ENCODE results near the gene PPP2R5A. TPM values are rescaled to one million over a fixed set of nuclear protein-coding genes. Genes with fewer than 3 reads are reported as not detected.
A peak's percentile ranks its signal among the peaks of the same experiment; 100 is the strongest.

The PPP2R5A gene
- total RNA-seq, 2 donors from 2014 or later = 33.6 to 34.9 TPM

GRCh38 chr1:212329105-212329504 is 43.9 kb downstream of the PPP2R5A start:
- no peak for ATAC-seq (replicated peaks)
- peaks cover 11% of the 10 kb centered on the region for H3K4me1 Mint-ChIP-seq
- H3K27ac Mint-ChIP-seq = no peak overlapping the region
- peaks cover 49% of the 10 kb centered on the region for H3K36me3 Mint-ChIP-seq (ENCODE audit: low read depth)
- H3K27me3 Mint-ChIP-seq = no peaks in the 10 kb centered on the region
- H3K9me3 Mint-ChIP-seq = no peaks in the 10 kb centered on the region
- H3K4me3 Mint-ChIP-seq = no peak overlapping the region

- Mint-ChIP-seq H3K27ac (peak overlapping the region; percentile 26), H3K27me3 (no peaks in the 10 kb centered on the region), H3K36me3 (ENCODE audit: low read depth) (peaks cover 69% of the 10 kb centered on the region), H3K9me3 (no peaks in the 10 kb centered on the region), H3K4me3 (no peak overlapping the region), H3K4me1 (no peaks in the 10 kb centered on the region)
- no peak for ATAC-seq (replicated peaks)
These were observed 55.9 kb downstream of the PPP2R5A start for GRCh38 chr1:212341090-212341489.

DNA sequence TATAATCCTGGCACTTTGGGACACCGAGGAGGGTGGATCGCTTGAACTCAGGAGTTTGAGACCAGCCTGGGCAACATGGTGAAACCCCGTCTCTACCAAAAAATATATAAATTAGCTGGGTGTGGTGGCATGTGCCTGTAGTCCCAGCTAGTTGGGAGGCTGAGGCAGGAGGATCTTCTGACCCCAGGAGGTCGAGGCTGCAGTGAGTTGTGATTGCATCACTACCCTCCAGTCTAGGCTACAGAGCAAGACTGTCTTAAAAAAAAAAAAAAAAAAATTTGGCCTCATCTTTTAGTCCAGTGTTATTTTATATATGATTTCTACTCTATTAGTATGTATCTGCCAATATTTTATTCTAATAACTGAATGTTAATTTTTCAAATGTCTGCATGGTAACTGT is 59.7 kb downstream of the PPP2R5A start:
- Mint-ChIP-seq H3K4me3 (no peak overlapping the region), H3K4me1 (no peaks in the 10 kb centered on the region), H3K27ac (no peak overlapping the region), H3K36me3 (ENCODE audit: low read depth) (peaks cover 78% of the 10 kb centered on the region), H3K27me3 (no peaks in the 10 kb centered on the region), H3K9me3 (no peaks in the 10 kb centered on the region)
- ATAC-seq (replicated peaks) = no peak

GRCh38 chr1:212346601-212347000 is 61.4 kb downstream of the PPP2R5A start:
- Mint-ChIP-seq H3K36me3 (ENCODE audit: low read depth) (peaks cover 85% of the 10 kb centered on the region), H3K4me1 (no peaks in the 10 kb centered on the region), H3K27ac (peak overlapping the region; percentile 46), H3K27me3 (no peaks in the 10 kb centered on the region), H3K4me3 (no peak overlapping the region), H3K9me3 (no peaks in the 10 kb centered on the region)
- ATAC-seq (replicated peaks) = no peak

DNA sequence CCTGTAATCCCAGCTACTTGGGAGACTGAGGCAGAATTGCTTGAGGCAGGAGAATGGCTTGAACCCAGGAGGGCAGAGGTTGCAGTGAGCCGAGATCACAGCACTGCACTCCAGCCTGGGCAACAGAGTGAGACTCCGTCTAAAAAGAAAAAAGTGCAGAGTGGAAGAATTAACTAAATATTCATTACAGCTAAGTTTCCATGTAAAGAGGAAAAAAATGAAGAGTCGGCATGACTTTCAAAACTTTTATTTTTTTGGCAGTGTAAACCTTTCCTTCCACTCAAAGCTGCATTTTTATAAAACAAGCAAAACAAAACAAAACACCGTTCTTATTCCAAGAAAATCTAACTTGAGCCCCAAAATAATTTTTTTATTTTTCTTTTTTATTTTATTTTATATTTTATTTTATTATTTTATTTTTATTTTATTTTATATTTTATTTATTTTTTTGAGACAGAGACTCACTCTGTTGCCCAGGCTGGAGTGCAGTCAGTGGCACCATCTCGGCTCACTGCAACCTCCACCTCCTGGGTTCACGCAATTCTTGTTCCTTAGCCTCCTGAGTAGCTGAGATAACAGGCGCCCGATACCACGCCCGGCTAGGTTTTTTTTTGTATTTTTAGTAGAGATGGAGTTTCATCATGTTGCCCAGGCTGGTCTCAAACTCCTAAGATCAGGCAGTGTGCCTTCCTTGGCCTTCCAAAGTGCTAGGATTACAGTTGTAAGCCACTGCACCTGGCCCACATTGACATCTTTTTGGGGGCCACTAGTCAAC is 66.6 kb downstream of the PPP2R5A start:
- Mint-ChIP-seq H3K4me1 (no peaks in the 10 kb centered on the region), H3K27me3 (no peaks in the 10 kb centered on the region), H3K4me3 (no peak overlapping the region), H3K27ac (no peak overlapping the region), H3K36me3 (ENCODE audit: low read depth) (peaks cover 85% of the 10 kb centered on the region), H3K9me3 (no peaks in the 10 kb centered on the region)
- ATAC-seq (replicated peaks) = no peak

DNA sequence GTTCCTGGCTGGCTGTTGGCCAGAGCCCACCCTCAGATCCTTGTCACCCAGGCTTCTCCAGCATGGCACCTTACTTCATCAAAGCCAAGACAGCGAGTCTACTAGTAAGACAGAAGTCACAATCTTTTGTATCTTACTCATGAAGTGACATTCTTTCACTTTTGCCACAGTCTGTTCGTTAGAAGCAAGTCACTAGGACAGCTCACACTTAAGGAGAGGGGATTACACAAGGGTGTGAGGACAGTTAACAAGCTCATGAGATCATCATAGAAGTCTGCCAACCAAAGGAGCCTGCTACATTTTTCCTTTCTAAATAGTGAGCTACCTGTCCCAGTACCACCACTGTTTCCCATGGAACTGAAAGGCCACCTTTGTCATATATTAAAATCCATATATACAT is 68.0 kb downstream of the PPP2R5A start:
- Mint-ChIP-seq H3K9me3 (no peaks in the 10 kb centered on the region), H3K4me3 (no peak overlapping the region), H3K27me3 (no peaks in the 10 kb centered on the region), H3K27ac (peak overlapping the region; percentile 61), H3K36me3 (ENCODE audit: low read depth) (peaks cover 85% of the 10 kb centered on the region), H3K4me1 (no peaks in the 10 kb centered on the region)
- ATAC-seq (replicated peaks) = peak; percentile 71

DNA sequence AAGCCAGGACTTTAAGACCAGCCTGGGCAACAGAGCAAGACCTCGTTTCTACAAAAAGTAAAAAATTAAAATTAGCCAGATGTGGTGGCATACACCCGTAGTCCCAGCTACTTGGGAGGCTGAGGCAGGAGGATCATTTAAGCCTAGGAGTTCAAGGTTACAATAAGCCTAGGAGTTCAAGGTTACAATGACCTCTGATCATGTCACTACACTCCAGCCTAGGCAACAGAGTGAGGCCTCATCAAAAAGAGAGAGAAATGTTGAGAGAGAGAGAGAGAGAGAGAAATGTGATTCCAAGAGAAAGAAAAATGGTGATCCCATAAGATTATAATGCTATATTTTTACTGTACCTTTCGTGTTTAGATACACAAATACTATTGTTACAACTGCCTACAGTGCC is 69.3 kb downstream of the PPP2R5A start:
- Mint-ChIP-seq H3K4me1 (no peaks in the 10 kb centered on the region), H3K27ac (peak overlapping the region; percentile 63), H3K9me3 (no peaks in the 10 kb centered on the region), H3K36me3 (ENCODE audit: low read depth) (peaks cover 90% of the 10 kb centered on the region), H3K27me3 (no peaks in the 10 kb centered on the region), H3K4me3 (no peak overlapping the region)
- ATAC-seq (replicated peaks) = no peak

GRCh38 chr1:212355230-212355969 is 70.2 kb downstream of the PPP2R5A start:
- Mint-ChIP-seq H3K27ac (no peak overlapping the region), H3K9me3 (no peaks in the 10 kb centered on the region), H3K4me3 (no peak overlapping the region), H3K36me3 (ENCODE audit: low read depth) (peaks cover 90% of the 10 kb centered on the region), H3K4me1 (peaks cover 5% of the 10 kb centered on the region), H3K27me3 (no peaks in the 10 kb centered on the region)
- no peak for ATAC-seq (replicated peaks)

DNA sequence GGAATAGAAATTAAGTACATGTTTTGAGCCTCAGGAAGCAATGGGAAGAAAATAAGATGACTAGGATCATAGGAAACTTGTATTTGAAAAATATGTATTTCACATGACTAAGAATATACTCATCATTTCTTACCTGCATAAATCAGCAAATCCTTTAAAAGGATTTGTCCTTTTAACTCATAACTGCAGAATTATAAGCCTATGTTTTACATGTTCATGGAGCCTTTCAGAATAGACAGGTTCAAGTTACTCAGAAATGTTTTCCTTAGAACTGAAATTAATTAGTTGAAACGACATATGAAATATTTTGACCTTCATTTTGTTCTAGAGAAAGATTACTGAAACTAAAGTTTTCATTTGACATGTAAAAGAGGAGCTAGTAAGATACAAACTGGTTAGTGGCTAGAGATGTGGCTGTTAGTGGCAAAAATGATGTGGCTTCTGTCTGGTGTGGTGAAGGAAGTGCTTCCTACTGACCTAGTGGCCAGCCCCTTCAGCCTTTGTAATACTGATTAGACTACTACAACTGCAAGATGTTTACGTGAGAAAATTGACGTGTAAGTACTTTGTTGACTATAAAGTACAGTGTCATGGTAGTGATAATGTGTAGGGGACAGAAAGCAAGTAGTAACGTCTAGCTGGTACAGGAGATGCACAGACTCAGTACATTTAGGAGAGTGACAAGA is 74.7 kb downstream of the PPP2R5A start:
- no peaks in the 10 kb centered on the region for H3K27me3 Mint-ChIP-seq
- H3K4me1 Mint-ChIP-seq = peaks cover 6% of the 10 kb centered on the region
- H3K9me3 Mint-ChIP-seq = no peaks in the 10 kb centered on the region
- peak overlapping the region; percentile 91 for H3K27ac Mint-ChIP-seq
- peak overlapping the region; percentile 45 for H3K4me3 Mint-ChIP-seq
- peak; percentile 94 for ATAC-seq (replicated peaks)
- H3K36me3 Mint-ChIP-seq (ENCODE audit: low read depth) = peaks cover 92% of the 10 kb centered on the region

GRCh38 chr1:212364985-212365384 is 79.8 kb downstream of the PPP2R5A start:
- Mint-ChIP-seq H3K4me1 (peaks cover 10% of the 10 kb centered on the region), H3K9me3 (no peaks in the 10 kb centered on the region)
- ATAC-seq (replicated peaks) = no peak

DNA sequence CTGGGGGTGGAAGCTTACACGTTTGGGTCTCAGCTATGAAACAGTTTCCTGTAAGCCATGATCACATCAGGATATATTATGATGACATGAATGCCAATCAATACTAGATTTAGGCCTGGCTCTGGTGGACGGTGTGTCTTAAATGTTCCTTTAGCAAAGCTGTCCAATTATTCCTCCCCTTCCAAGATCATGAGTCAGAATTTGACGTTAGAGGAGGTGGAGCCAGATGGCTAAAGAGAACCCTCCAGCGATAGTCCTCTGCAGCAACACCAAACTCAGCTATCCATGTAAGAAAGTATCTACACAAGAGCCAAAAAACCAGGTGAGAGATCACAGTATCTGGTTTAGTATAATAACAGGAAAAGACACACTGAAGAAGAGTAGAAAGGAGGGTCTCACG is 81.7 kb downstream of the PPP2R5A start:
- Mint-ChIP-seq H3K36me3 (ENCODE audit: low read depth) (peaks cover 83% of the 10 kb centered on the region), H3K4me1 (peaks cover 4% of the 10 kb centered on the region), H3K9me3 (no peaks in the 10 kb centered on the region), H3K27ac (peak overlapping the region; percentile 0), H3K27me3 (no peaks in the 10 kb centered on the region), H3K4me3 (no peak overlapping the region)
- no peak for ATAC-seq (replicated peaks)

More at GRCh38 chr1:212364985-212365384, 79.8 kb downstream of the PPP2R5A start:
- peak overlapping the region; percentile 9 for H3K27ac Mint-ChIP-seq
- H3K36me3 Mint-ChIP-seq (ENCODE audit: low read depth) = peaks cover 83% of the 10 kb centered on the region
- H3K4me3 Mint-ChIP-seq = no peak overlapping the region
- no peaks in the 10 kb centered on the region for H3K27me3 Mint-ChIP-seq

DNA sequence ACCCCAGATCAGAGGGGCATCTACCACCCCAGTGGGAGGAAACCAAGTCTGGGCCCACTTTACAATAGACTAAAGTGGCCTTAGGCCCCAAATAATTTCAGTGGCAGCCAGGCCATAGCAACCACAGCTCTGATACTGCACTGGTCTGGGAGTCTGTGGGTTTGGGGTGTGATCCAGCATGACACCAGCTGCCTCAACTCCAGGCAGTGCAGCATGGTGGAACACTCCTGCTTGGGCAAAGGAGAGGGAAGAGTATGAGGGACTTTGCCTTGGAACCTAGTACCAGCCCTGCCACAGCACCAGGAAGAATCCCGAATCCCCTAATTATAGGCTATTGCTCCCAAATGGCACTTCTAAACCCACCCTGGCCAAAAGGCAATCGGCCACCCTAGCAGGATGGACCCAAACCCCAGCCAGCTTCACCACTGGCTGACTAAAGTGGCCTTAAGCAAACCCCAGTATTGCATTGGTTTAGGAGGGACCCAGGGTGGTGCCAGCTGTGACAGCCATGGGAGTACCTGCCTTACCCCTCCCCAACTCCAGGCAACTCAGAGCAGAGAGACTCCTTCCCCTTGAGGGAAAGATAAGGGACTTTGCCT is 82.4 kb downstream of the PPP2R5A start:
- H3K9me3 Mint-ChIP-seq = no peaks in the 10 kb centered on the region
- H3K27me3 Mint-ChIP-seq = no peaks in the 10 kb centered on the region
- peak overlapping the region; percentile 63 for H3K27ac Mint-ChIP-seq
- H3K4me3 Mint-ChIP-seq = no peak overlapping the region
- no peak for ATAC-seq (replicated peaks)
- peaks cover 83% of the 10 kb centered on the region for H3K36me3 Mint-ChIP-seq (ENCODE audit: low read depth)
- peaks cover 4% of the 10 kb centered on the region for H3K4me1 Mint-ChIP-seq

- ATAC-seq (replicated peaks) = peak; percentile 95
- H3K4me1 Mint-ChIP-seq = peaks cover 4% of the 10 kb centered on the region
- no peaks in the 10 kb centered on the region for H3K27me3 Mint-ChIP-seq
- peak overlapping the region; percentile 63 for H3K27ac Mint-ChIP-seq
- no peak overlapping the region for H3K4me3 Mint-ChIP-seq
- H3K36me3 Mint-ChIP-seq (ENCODE audit: low read depth) = peaks cover 87% of the 10 kb centered on the region
- H3K9me3 Mint-ChIP-seq = no peaks in the 10 kb centered on the region
These were observed 82.9 kb downstream of the PPP2R5A start for GRCh38 chr1:212368073-212368484.

DNA sequence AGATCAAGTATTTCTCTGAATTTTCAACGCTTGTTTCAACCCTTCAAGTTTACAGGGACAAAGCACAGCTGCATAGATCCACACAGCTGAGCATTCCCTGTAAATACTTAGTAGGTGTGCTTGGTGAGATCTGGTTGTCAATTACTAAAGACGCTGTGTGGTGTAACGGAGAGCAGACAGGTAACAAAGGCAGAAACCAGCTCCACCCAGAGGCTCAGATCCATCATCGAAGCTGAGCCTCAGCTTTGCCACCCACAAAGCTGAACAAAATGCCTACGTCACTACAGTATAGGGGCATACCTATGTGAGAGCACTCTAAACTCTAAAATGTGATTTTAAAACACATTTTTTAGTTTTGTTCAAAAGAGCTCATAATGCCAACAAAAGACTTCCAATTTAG is 90.8 kb downstream of the PPP2R5A start:
- H3K27me3 Mint-ChIP-seq = no peaks in the 10 kb centered on the region
- H3K4me1 Mint-ChIP-seq = no peaks in the 10 kb centered on the region
- no peaks in the 10 kb centered on the region for H3K9me3 Mint-ChIP-seq
- no peak for ATAC-seq (replicated peaks)
- no peak overlapping the region for H3K4me3 Mint-ChIP-seq
- H3K36me3 Mint-ChIP-seq (ENCODE audit: low read depth) = peaks cover 88% of the 10 kb centered on the region
- peak overlapping the region; percentile 73 for H3K27ac Mint-ChIP-seq
